ENCODE data around the gene SLC11A2.
A peak's percentile ranks its signal among the peaks of the same experiment; 100 is the strongest.

SLC11A2 gene

DNA sequence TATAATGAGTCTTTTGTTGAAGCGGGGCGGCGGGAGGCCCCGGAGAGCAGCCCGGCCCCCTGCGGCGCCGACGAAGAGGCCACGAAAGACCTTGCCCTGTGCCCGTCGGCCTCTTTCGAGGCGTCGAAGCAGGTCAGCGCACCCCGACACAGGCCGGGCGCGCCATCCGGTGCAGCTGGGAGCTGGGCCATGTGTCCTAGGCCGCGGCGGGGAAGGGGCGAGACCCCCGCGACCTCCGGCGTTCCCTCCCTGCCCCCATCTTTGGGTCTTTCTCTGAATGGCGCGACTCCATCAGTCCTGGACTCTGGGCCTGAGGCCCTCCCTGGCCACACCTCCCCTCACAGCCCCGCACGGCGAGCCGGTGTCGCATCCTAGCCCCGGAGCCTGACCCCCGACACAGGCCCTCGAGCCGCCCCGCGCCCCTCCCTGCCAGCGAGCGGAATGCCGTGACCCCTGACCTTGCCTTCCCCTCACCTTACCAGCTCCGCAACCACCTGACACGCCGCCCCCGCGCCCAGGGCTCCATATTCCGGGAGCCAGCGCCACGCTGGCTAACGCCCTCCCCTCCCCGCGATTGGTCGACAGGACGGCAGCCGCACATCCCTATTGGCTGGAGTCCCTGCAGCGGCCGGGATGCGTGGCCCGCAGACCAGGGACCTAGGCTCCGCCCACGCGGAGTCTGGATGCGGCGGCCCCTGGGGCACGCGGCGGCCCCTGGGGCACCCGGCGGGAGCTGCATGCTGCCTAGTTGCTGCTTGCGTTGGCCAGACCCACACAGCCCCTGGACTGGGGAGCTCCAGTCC lies at the start of gene SLC11A2:
SLC11A2 (minus strand) TSS at position 549 of the 803 bp plus-strand sequence. CDS start 15,656 bp downstream, outside the sequence.
- peak; percentile 87 for DNase-seq

- DNase-seq, result no peak
Observed at GRCh38 chr12:51075390-51075789, 49.2 kb upstream of the SLC11A2 start.

DNA sequence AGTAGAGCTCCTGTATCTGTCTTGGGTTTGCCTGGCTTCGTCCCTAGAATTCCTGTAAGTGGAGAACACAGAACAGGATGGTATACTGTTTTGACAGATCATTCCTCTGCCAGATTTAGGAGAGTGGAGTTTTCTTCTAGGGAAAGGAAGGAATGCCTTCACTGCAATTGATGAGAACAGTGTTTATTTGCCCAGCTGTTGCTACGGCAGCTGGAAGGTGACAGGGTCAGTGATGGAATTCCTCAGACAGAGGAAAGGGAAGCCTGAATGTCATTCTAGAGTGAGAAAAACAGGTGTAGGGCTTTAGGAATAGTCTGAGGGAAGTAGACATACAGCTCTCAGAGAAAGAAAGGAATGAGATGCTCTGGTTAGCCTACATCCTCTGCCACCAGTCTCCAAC lies 45.5 kb upstream of the SLC11A2 start:
- no peak for DNase-seq

DNA sequence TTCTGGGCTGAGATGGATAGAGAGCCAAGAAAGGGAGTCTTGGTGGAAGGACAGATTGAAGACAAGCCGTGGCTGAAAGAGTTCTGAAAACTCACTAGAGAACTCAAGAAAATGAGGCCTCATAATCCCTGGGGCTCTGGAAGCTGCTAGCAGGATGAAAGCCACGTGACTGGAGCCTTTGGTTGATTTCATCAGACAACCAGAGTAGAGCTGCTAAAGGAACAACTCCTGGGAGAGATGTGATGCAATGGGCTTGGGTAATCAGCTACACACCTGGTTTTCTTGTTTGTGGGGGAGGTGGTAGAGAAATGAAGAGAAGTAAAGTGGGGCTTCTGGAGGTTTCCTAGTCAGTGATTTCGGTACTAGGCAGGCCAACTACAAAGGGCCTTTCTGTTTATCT lies 43.8 kb upstream of the SLC11A2 start:
- DNase-seq, result no peak

GRCh38 chr12:51067771-51068170 lies 41.6 kb upstream of the SLC11A2 start:
- no peak for DNase-seq

DNA sequence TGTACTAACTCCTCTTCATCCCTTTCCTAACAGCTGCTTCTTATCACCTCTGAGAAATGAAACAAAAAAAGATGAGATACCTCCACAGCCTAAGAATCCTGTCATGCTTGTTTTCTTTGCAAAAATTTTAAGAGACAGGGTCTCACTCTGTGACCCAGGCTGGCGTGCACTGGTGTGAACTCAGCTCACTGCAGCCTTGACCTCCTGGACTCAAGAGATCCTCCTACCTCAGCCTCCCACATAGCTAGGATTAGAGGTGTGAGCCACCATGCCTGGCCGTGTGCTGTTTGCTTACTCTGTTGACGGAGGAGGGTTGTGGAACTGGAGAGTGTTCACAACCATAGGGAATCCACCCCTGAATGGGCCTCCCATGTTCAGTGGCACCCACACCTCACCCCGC lies 41.0 kb upstream of the SLC11A2 start:
- DNase-seq, result no peak

- DNase-seq, result no peak
Observed at GRCh38 chr12:51065530-51065929, 39.3 kb upstream of the SLC11A2 start.

GRCh38 chr12:51062631-51063397 lies 36.6 kb upstream of the SLC11A2 start:
- DNase-seq, result no peak

- DNase-seq, result no peak
Observed at GRCh38 chr12:51059086-51059485, 32.9 kb upstream of the SLC11A2 start.

GRCh38 chr12:51056242-51056641 lies 30.1 kb upstream of the SLC11A2 start:
- DNase-seq, result no peak

DNA sequence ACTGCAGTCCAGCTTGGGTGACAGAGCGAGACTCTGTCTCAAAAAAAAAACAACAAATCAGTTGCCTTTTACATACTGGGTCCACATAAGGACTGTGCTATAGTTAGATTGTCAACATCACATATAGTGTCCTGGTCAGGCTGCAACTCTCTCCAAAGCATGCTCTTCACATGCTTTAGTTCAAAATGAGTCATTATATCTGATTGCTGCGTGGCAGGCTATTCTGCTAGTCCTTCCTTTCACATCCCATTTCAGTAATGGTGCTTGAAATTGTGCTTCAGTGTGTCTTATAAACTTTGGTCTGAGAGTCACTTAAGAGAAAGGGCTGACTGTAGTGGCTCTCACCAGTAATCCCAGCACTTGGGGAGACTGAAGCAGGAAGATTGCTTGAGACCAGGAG lies 28.9 kb upstream of the SLC11A2 start:
- no peak for DNase-seq

DNA sequence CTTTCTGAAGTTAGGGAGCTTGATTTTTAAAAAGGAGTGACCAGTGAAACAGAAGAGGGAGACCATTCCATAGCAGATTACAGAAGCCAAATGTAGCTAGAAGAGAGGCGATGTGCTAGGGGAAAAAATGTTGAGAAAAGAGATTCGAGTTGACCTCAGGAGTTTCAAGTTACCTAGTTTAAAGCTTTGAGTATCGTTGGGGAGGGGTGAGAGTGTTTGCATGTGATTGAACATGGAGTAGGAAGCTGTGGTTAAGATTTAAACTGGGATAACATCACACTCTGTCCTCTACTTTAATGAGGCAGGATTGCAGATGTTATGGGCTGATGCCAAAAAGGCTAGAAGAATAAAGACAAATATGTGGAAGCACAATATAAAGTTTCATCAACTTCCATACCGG lies 25.6 kb upstream of the SLC11A2 start:
- DNase-seq, result no peak

DNA sequence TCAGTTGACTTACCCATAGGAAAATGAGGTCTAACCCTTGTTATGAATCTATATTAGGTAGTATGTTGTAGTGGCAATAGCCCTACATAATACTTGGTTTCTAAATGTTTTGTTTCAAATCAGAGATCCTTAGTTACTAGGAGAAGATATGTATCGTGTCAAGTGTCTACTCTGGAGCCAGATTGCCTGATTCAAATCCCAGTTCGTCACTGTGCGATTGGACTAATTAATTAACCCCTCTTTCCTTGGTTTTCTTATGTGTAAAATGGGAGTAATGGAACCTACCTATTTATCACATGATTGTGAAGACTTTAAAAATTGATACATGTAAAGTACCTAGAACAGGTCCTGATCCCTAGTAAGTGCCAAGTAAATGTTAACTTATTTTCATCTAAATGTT lies 23.3 kb upstream of the SLC11A2 start:
- DNase-seq, result no peak

DNA sequence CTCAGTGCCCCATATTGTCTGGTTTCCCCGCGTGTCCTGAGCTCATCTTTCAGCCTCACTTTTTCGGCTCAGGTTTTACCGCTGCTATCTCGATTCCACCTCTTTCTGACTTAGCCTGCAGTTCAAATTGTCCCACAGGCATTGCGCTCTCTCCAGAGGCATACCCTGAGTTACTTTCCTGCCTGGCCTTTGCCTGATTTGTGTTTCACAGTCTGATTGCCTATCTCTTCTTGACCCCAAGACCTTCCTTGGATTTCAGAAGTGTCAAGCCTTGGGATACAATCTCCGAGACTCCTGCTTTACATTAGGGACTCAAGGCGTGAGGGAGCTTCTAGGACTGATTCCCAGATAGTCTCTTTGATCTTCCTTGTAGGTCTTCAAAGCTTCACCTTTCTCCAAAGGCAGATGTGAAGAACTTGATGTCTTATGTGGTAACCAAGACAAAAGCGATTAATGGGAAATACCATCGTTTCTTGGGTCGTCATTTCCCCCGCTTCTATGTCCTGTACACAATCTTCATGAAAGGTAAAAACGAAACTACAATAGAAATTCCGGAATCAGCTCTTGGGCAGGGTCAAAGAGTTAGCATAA lies 22.6 kb upstream of the SLC11A2 start:
- no peak for DNase-seq

- peak; percentile 95 for DNase-seq
Observed at GRCh38 chr12:51047655-51048540, 21.7 kb upstream of the SLC11A2 start, which contains the start of gene LETMD1. TSS of gene LETMD1 (plus strand) at chr12:51048327. CDS start at chr12:51048357, 30 bp downstream.

DNA sequence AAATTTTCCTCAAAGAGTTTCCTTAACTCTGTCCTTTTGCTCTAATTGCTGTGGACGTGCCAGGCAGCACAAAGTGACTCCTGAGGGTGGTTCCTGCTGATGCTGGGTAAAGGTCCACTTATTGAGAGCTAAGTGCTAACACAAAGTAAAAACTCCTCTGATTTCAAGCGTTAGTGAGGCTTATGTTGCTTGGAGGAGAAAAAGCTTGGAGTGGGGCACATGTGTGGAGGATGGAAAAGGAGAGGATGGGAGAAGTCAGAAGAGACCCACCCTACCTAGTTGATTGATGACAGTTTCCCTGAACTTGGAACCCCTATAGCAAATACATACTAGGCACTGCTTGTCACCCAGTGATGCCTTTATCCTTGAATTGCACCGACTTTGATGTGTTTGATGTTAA lies 10.1 kb upstream of the SLC11A2 start:
- no peak for DNase-seq

DNA sequence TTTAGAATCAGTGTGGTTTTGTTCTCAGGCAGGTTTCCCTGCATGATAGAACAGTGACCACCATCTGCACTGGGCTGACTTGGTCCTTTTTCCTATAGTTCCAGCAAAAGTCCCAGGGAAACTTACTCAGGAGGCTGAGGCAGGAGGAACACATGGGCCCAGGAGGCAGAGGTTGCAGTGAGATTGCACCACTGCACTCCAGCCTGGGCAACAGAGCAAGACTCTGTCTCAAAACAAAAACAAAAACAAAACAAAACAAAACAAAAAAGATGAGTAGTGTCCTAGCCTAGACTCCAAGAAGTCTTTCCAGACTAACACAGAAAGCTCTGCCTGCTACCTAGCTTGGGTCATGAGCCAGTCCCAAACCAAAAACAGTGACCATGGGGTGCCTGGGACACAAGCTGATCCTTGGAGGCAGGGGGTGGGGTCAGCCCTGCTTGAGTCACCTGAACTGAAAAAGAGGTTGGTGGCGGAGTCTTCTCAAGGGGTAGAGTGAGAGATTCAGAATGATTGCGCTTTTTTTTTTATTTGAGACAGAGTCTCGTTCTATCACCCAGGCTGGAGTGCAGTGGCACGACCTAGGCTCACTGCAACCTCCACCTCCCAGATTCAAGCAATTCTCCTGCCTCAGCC lies 7.4 kb upstream of the SLC11A2 start:
- no peak for DNase-seq

DNA sequence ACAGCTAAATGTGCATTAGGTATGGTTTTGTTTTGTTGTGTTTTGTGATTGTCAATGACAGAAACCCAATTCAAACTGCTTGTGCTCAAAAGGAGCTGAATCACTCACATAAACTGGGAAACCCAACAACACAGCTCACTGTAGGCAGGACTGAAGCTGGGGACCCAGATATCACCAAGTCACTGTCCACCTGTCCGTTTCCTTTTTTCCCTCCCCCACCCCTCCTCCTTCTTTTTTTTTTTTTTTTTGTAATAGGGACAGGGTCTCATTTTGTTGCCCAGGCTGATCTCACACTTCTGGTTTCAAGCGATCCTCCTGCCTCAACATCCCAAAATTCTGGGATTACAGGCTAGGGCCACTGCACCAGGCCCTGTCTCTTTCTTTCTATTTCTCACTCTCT lies 6.9 kb upstream of the SLC11A2 start:
- DNase-seq, result no peak

- DNase-seq, result no peak
Observed at GRCh38 chr12:51028813-51029150, 2.6 kb upstream of the SLC11A2 start.

DNA sequence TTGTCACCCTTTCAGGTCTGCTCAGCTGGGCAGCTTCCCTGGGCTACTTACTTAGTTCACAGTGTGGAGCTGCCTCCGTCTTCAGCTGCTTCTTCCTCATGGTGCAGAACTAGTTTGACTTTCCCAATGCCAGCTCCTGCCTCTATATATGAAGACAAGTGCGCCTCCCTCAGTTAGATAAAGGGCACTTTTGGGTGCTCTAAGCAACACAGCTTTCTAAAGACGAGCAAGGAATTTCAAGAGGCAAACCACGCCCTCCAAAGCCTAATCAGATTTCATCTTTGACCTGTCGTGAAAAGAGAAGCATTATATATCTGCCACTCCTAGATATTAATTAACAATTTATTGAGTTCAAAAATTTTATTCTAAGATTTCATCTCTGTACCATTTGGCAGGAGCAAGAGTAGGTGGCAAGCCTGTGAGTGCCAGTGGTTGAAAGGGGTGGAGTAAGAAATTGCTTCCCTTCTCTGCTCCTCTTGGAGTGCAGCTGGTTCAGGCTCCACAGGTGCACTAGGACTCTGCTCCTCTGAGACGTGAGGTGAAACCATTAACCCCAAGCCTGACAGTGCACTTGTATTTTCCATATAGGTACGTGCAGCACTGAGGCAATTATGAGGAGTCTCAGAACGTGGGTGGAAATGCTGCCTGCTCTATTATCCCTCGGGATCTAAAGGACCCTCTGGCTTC lies 2.1 kb upstream of the SLC11A2 start:
- peak; percentile 53 for DNase-seq

GRCh38 chr12:51027342-51027835 lies 1.2 kb upstream of the SLC11A2 start:
- DNase-seq, result no peak
